Neural cell (in vitro differentiated cells): Measurements from ENCODE around the gene KCNT1.

Experiments used
- CTCF ChIP-seq: fragments of 450-650 bp; IDR thresholded peaks from 2 replicates; pipeline ENCODE4 v1.5.1; 2014; ENCODE audit warnings: antibody characterized with exemption, mild to moderate bottlenecking, moderate library complexity; ENCODE audit not compliant: poor library complexity, severe bottlenecking
- EP300 ChIP-seq: fragments of 450-650 bp; conservative IDR thresholded peaks from 2 replicates; pipeline ENCODE4 v1.6.1; 2014; ENCODE audit warnings: antibody characterized with exemption, mild to moderate bottlenecking, moderate library complexity; ENCODE audit not compliant: poor library complexity, severe bottlenecking
- EZH2 ChIP-seq: fragments of 200-600, 300-800 bp; shearing (Covaris generic), sonication (generic); IDR thresholded peaks from 2 replicates; pipeline ENCODE4 v1.6.1; 2014; ENCODE audit warnings: antibody characterized with exemption, low read length, borderline replicate concordance, mild to moderate bottlenecking; ENCODE audit not compliant: insufficient read depth, poor library complexity, severe bottlenecking
- POLR2AphosphoS5 ChIP-seq: IDR thresholded peaks from 2 replicates; pipeline ENCODE4 v1.6.1; 2012
- SMC3 ChIP-seq: fragments of 450-650 bp; conservative IDR thresholded peaks from 2 replicates; pipeline ENCODE4 v1.6.1; 2014; ENCODE audit warnings: antibody characterized with exemption, mild to moderate bottlenecking, moderate library complexity; ENCODE audit not compliant: poor library complexity

- TF ChIP-seq CTCF (no peak), SMC3 (no peak), EP300 (no peak), POLR2AphosphoS5 (no peak), EZH2 (no peak)
Observed at GRCh38 chr9:135659252-135659651, 42.7 kb upstream of the KCNT1 start.
